B cell (primary cell): ENCODE data around the gene CATSPERZ. TPM values are rescaled to one million over a fixed set of nuclear protein-coding genes. Genes with fewer than 3 reads are reported as not detected.
A peak's percentile ranks its signal among the peaks of the same experiment; 100 is the strongest.

ENCODE experiments used
- ATAC-seq: fragments of 200-7000 bp; cut with Tn5 transposase; one replicate; pipeline ENCODE4 v1.10.0; 2021; ENCODE audit warnings: low read depth, mild to moderate bottlenecking, moderate number of reproducible peaks, moderate library complexity
- CTCF ChIA-PET: fragments of 350-600 bp; sonication (Branson Sonifier 250); formaldehyde crosslinking; loops from one replicate; lab custom pipeline; 2021; ENCODE audit warnings: antibody characterized with exemption, inconsistent platforms; lab: Charles Lee
- POLR2A ChIA-PET: fragments of 350-600 bp; sonication (Branson Sonifier 250); formaldehyde crosslinking; loops from one replicate; lab custom pipeline; 2021; ENCODE audit warnings: antibody characterized with exemption; lab: Charles Lee
- DNase-seq: peaks from one replicate; pipeline ENCODE4 v3.0.0; 2013
- H2AFZ ChIP-seq: 2 replicates; pipeline ENCODE4 v1.6.1; 2012; ENCODE audit warnings: mild to moderate bottlenecking, low read depth, low read length; ENCODE audit not compliant: insufficient read depth, poor library complexity, severe bottlenecking
- H3K27ac ChIP-seq, 2 donors: 1 replicate in 1 of 2; 2 replicates in 1 of 2; pipeline ENCODE4 v1.5.1; 2012 to 2013; ENCODE audit warnings: low read length in 2 of 2, mild to moderate bottlenecking in 2 of 2, moderate library complexity in 1 of 2
- H3K27me3 ChIP-seq, 4 experiments: fragments of 200-600 bp in 1 of 4; sonication (generic) in 1 of 4; replicated peaks in 1 of 4; 1 replicate in 2 of 4; 2 replicates in 2 of 4; pipeline versions ENCODE4 v1.6.1 to v1.7.0; 2013 to 2016; ENCODE audit warnings: low read length in 3 of 4, mild to moderate bottlenecking in 2 of 4, mixed read lengths in 1 of 4, moderate library complexity in 1 of 4; ENCODE audit not compliant: insufficient read depth in 4 of 4, control insufficient read depth in 3 of 4; ENCODE audit errors: control extremely low read depth in 1 of 4
- H3K36me3 ChIP-seq, 2 experiments: replicated peaks in 1 of 2; 1 replicate in 1 of 2; 2 replicates in 1 of 2; pipeline versions ENCODE4 v1.6.1 to v1.7.1; 2013; ENCODE audit warnings: low read length in 1 of 2; ENCODE audit not compliant: insufficient read depth in 2 of 2, control insufficient read depth in 1 of 2; ENCODE audit errors: control extremely low read depth in 1 of 2, extremely low read depth in 1 of 2
- H3K4me1 ChIP-seq, 2 donors: fragments of 200-600 bp in 1 of 2; sonication (generic) in 1 of 2; 1 replicate in 1 of 2; 2 replicates in 1 of 2; pipeline versions ENCODE4 v1.5.1 to v1.6.1; 2013 to 2017; ENCODE audit warnings: low read length in 2 of 2; ENCODE audit not compliant: control insufficient read depth in 2 of 2, insufficient read depth in 2 of 2
- H3K4me2 ChIP-seq: replicated peaks from 2 replicates; pipeline ENCODE3; 2012; ENCODE audit warnings: mild to moderate bottlenecking, low read depth, low read length; ENCODE audit not compliant: poor library complexity, severe bottlenecking
- H3K4me3 ChIP-seq, 5 experiments: fragments of 200-600 bp in 1 of 5; sonication (generic) in 1 of 5; 1 replicate in 3 of 5; 2 replicates in 2 of 5; pipeline versions ENCODE4 v1.5.1 to v1.7.0; 2011 to 2016; ENCODE audit warnings: low read length in 4 of 5, mild to moderate bottlenecking in 4 of 5, low read depth in 2 of 5, control low read depth in 1 of 5, moderate library complexity in 1 of 5; ENCODE audit not compliant: insufficient read depth in 1 of 5; ENCODE audit errors: control extremely low read depth in 1 of 5, extremely low read depth in 1 of 5
- H3K79me2 ChIP-seq: fragments of 200-600 bp; sonication (generic); one replicate; pipeline ENCODE4 v1.6.0; 2016; ENCODE audit warnings: low read length; ENCODE audit not compliant: control insufficient read depth, insufficient read depth
- H3K9ac ChIP-seq: fragments of 200-600 bp; sonication (generic); 2 replicates; pipeline ENCODE4 v1.6.1; 2017; ENCODE audit warnings: mild to moderate bottlenecking, low read length, moderate library complexity
- H3K9me3 ChIP-seq, 3 donors: one replicate each; pipeline versions ENCODE4 v1.6.1 to v1.7.1; 2013; ENCODE audit warnings: low read length in 2 of 3; ENCODE audit not compliant: control insufficient read depth in 2 of 3, insufficient read depth in 1 of 3; ENCODE audit errors: control extremely low read depth in 1 of 3
- H4K20me1 ChIP-seq: 2 replicates; pipeline ENCODE4 v1.6.0; 2012; ENCODE audit warnings: mild to moderate bottlenecking, low read length; ENCODE audit not compliant: insufficient read depth, control insufficient read depth, poor library complexity, severe bottlenecking
- H3K27ac Mint-ChIP-seq: one replicate; pipeline ENCODE4 v1.8.0; 2021; ENCODE audit warnings: mixed read lengths
- H3K27me3 Mint-ChIP-seq: one replicate; pipeline ENCODE4 v1.8.0; 2021; ENCODE audit warnings: mixed read lengths
- H3K4me1 Mint-ChIP-seq: one replicate; pipeline ENCODE4 v1.8.0; 2021; ENCODE audit warnings: mixed read lengths
- H3K4me3 Mint-ChIP-seq: one replicate; pipeline ENCODE4 v1.8.0; 2021; ENCODE audit warnings: mixed read lengths
- H3K9me3 Mint-ChIP-seq: one replicate; pipeline ENCODE4 v1.8.0; 2022; ENCODE audit warnings: mixed read lengths; ENCODE audit not compliant: insufficient read depth
- CTCF ChIP-seq: fragments of 200-600 bp; IDR thresholded peaks from one replicate; pipeline ENCODE4 v1.8.0; 2022; ENCODE audit warnings: antibody characterized with exemption, mild to moderate bottlenecking
- EZH2 ChIP-seq: IDR thresholded peaks from 2 replicates; pipeline ENCODE4 v1.6.1; 2012; ENCODE audit warnings: borderline replicate concordance, low read depth, mild to moderate bottlenecking, moderate library complexity, low read length; ENCODE audit not compliant: insufficient read depth, poor library complexity, severe bottlenecking
- WGBS: methylation state at CpG from one replicate; pipeline ENCODE4 v1.1.5; 2013; ENCODE audit warnings: missing lambda C conversion rate; ENCODE audit not compliant: insufficient coverage; 5-methylcytosine and 5-hydroxymethylcytosine counted together
- intact Hi-C: fragments of 100-400 bp; cut with micrococcal nuclease; formaldehyde crosslinking; loops from one replicate; pipeline ENCODE4 v1.10.0; 2022
- polyA plus RNA-seq: library from polyadenylated mRNA; depleted of rRNA; stranded (reverse); fragments of >200 nt; gene quantifications from 2 replicates; pipeline ENCODE4 v1.2.3, GENCODE V29; 2012
- total RNA-seq, 2 donors: library from RNA; stranded (reverse); fragments of 120-200 nt in 1 of 2; gene quantifications; 1 replicate in 1 of 2; 2 replicates in 1 of 2; pipeline versions ENCODE4 v1.2.3 to v1.2.4, GENCODE V29; 2013 to 2022

The CATSPERZ gene
- total and polyA plus RNA-seq, 2 donors (not counting 1 experiment from before 2014, with no cell fraction given) = 0.39 TPM; not detected in 1

- DNase-seq (peak; percentile 84), ATAC-seq (peak; percentile 17)
- peaks cover 0 to 9% of the 10 kb centered on the region in 2 experiments for H3K36me3 ChIP-seq
- intact Hi-C loops = loop anchor here (1.0 to 10.0 kb wide), 8 partner anchors 11 to 471 kb away; partner anchors contain the start of genes CCDC88B, DNAJC4, FKBP2 and GPR137
- peak overlapping the region; percentile 98 for H3K4me3 Mint-ChIP-seq
- under 1% methylated on average over 59 of the region's 71 CpGs for WGBS
- CTCF ChIA-PET = interaction anchor here (2.2 to 5.8 kb wide), 8 partner anchors 11 to 101 kb away, joined by 6 to 243 read pairs (median 29); partner anchors contain the start of genes CCDC88B, FERMT3, PPP1R14B and PRDX5
- H4K20me1 ChIP-seq = peaks cover 19% of the 10 kb centered on the region
- H3K4me1 Mint-ChIP-seq = peaks cover 21% of the 10 kb centered on the region
- H3K27me3 ChIP-seq = peaks cover 0 to 18% (median 4%) of the 10 kb centered on the region in 4 experiments
- H3K27ac Mint-ChIP-seq = peak overlapping the region; percentile 95
- POLR2A ChIA-PET = interaction anchor here (0.6 to 3.5 kb wide), 8 partner anchors 12 to 1698 kb away, joined by 3 to 21 read pairs (median 8); partner anchors contain the start of genes CCDC88B, FERMT3, FKBP2 and PRDX5
- peaks cover 34% of the 10 kb centered on the region for H3K79me2 ChIP-seq
- peak overlapping the region; percentile 84 for H3K9ac ChIP-seq
- no peaks in the 10 kb centered on the region for H3K9me3 Mint-ChIP-seq
- H3K4me1 ChIP-seq = peaks cover 12 to 33% of the 10 kb centered on the region in 2 donors
- H3K27me3 Mint-ChIP-seq = peaks cover 2% of the 10 kb centered on the region
- H3K9me3 ChIP-seq = peaks cover 0 to 7% (median 0%) of the 10 kb centered on the region in 3 donors
- peak overlapping the region; percentile 54 to 66 for H3K27ac ChIP-seq
- no peak for TF ChIP-seq EZH2
- TF ChIP-seq CTCF = peak; percentile 39
- peak overlapping the region; percentile 56 to 87 (median 79) for H3K4me3 ChIP-seq
- H2AFZ ChIP-seq = peak overlapping the region; percentile 77
- peak overlapping the region; percentile 76 for H3K4me2 ChIP-seq
Measured at GRCh38 chr11:64305691-64306562, 5.8 kb downstream of the CATSPERZ start.
